Stimulated activated CD8-positive, alpha-beta memory T cell treated with anti-CD3 and anti-CD28 coated beads, Interleukin-7, amount 100 ng/mL, for 24 hours (primary cell): ENCODE measurements around the gene COL4A2.
"Not testable (repeated sequence)": the region's sequence is repeated elsewhere in the genome, so short reads cannot be mapped to it uniquely, and the experiment has no call there.

Experiments used
- DNase-seq: peaks from one replicate; pipeline ENCODE4 v3.0.0-alpha.2; 2020; ENCODE audit warnings: low read depth

Gene COL4A2

DNA sequence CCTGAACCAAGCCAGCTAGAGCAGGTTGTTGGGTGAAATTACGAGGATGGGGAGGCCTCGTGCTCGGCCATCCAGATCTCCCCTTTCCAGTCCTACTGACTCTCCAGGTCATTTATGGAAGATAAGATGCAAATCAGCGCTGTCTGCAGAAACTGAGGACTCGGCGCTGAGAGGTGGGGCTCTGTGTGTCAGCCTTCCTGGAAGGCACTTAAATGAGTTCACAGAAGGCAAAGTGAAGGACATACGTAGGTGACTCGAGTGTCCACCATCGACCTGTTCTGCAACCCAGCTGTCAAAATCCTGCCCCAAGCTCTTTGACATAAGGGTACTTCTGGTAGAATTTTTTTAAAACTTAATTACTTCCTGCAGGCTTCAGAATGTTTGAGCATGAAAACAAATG, 168.0 kb downstream of the COL4A2 start:
- no peak for DNase-seq

DNA sequence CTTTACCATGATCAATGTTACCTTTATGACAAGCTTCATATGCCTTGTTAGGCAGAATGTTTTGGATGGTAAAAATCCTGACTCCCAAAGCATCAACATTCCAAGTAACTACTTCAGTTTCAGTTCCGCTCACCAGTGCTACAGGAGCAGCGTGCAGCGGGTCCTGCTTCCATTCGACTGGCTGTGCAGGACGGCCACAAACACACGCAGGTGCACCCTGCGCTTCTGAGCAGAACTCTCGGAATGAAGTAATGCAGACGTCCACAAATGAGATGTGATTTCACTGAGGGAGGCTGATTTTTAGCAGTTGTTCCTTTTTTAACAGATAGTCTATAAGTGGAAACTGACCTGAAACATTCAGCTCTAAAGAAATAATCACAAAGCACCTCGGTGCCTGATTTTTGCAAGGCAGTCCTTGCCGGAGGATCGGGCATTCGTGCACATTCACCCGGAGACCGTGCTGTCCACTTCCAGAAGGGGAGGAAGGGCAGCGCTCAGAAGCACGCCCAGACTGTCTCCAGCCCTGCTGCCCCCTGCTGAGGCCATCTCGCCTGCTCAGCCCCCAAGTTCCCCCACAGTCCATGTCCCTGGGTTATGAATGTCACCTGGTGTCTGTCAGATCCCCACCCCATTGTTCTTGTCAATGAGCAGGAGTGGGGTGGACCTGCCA, 168.6 kb downstream of the COL4A2 start:
- DNase-seq, result no peak

DNA sequence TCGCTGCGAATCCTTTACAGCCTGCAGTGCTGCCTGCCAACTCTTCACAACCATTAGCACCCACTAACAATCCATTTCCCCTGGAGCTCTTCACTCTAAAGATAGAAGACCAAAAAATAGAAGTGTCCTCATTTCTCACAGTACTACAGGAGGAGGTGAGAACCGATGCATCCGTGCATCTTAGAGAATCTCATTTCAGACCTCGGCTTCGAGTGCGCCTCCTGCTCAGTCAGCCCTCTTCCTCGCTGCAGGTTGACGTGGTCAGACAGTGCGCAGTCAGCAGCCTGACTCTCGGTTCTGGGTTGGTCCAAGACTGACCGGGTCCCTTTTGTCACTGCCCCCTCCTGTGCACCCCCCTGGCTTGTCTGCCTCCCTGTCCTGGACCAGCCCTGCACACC, 169.1 kb downstream of the COL4A2 start:
- DNase-seq, result no peak

DNA sequence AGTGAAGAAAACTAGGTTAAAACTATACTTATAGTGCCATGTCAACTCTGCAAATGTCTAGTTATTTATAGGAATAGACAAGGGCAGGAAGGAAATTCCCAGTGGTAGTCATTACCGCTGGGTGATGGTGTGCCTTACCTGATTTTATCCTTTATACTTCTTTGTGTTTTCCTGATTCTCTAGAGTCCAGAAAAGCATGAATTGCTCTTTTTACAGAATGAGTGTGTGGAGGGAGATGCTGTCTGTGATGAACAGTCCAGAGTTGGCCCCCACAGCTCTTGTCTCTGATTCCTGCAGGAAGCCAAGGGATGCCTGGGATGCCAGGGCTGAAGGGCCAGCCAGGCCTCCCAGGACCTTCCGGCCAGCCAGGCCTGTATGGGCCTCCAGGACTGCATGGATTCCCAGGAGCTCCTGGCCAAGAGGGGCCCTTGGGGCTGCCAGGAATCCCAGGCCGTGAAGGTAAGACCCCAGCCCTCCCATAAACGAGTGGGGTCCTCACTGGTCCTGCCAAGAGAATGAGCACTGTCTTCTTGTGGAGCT, 170.7 kb downstream of the COL4A2 start:
- no peak for DNase-seq

DNA sequence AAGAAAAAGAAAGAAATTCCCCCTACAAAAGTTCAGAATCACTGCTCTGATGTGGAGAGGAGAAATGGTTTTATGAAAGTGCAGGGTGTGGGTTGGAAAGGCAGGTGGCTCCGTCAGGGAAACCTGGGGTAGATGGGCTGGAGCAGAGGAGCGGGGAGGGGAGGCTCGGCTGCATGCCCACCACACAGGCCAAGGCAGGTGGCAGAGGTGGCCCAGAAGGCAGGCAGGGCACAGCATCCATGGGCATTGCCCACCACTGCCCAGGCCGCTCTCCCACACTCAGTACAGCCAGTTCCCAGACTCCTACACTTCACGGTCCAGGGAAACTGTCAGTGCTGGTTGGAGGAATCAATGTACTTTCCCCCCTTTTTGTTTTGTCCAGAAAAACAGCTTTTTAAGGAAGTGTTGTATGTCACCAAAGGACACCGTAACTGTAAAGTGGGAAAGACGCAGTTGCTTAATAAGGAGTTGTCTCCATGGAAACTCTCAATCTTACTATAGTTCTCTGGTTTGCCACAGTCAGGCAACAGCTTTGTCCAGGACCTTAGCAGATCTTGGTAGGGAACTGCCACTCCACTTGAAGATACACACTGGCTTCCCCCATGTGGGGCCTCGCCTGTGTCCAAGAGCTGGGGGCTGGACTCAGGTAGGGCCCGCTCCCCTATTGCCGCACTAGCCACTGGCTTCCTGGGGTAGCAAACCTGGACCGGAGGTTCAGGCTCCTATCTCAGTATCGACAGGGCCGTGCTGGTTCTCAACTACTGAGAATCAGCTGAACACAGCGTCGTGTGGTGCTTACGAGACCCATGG, 171.5 kb downstream of the COL4A2 start:
- no peak for DNase-seq

DNA sequence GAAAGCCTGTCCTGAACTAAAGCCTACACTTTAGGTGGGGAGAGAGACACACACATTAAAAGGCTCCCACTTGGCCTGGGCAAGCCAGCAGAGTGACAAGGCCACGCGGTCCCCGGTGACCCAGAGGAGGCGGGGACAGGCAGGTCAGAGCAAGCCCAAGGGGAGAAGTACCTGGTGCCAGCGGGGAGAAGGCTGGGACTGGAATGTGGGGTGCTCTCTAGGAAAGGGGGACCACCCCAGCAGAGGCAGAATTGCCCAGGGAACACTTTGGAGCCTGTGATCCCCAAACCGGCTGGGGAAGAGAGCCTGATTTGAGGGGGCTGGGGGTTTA, 172.1 kb downstream of the COL4A2 start:
- DNase-seq, result no peak

DNA sequence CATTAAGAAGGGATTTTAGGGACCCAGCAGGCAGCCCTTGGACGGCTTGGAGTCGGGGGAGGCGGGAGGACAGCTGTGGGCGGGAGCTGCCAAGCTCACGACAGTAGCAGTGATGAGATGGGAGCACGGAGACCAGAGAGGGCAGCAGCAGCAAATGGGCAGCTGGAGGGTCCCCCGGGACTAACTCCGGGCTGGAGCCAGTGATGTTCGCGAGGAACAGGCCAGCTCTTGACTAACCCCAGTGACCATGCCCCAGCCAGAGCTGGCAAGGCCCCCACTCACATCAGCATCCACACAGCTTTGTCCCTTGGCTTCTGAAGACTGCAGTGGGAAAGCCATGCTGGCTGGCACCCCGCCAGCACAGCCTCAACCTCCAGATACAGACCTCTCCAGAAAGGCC, 172.6 kb downstream of the COL4A2 start:
- DNase-seq, result no peak

DNA sequence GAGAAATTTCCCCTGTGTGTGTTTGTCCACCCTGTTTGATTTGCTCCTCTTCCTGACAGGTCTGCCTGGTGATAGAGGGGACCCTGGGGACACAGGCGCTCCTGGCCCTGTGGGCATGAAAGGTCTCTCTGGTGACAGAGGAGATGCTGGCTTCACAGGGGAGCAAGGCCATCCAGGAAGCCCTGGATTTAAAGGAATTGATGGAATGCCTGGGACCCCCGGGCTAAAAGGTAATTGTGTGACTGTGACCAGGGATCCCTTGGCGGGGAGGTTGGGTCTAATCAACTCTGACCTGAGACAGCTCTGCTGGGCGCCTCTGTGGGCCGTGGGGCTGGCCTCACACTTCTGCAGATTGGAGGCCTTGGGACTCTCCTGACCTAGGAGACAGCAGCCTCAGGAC, 173.1 kb downstream of the COL4A2 start:
- no peak for DNase-seq

DNA sequence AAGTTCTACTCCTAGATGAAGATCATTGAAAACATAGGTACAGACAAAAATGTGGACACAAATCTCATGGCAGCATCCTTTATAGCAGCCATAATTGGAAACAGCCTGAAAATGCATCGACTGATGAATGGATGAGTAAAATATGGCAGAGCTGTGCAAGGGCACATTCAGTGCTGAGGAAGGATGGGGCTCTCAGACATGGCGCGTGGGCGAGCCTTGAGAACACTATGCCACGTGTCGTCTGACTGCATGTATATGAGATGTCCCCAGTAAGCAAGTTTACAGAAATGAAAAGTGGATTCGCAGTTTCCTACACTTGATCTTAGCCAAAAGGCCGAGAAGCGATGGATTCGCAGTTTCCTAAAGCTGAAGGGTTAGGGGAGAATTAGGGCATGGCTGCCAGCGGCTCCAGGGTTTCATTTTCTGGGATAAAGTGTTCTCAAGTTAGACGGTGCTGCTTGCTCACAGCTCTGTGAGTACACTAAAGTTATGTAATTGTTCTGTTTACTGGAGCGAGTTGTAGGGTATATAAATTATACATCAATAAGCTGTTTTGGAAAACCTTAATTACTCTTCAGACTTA, 176.4 kb downstream of the COL4A2 start:
- no peak for DNase-seq

DNA sequence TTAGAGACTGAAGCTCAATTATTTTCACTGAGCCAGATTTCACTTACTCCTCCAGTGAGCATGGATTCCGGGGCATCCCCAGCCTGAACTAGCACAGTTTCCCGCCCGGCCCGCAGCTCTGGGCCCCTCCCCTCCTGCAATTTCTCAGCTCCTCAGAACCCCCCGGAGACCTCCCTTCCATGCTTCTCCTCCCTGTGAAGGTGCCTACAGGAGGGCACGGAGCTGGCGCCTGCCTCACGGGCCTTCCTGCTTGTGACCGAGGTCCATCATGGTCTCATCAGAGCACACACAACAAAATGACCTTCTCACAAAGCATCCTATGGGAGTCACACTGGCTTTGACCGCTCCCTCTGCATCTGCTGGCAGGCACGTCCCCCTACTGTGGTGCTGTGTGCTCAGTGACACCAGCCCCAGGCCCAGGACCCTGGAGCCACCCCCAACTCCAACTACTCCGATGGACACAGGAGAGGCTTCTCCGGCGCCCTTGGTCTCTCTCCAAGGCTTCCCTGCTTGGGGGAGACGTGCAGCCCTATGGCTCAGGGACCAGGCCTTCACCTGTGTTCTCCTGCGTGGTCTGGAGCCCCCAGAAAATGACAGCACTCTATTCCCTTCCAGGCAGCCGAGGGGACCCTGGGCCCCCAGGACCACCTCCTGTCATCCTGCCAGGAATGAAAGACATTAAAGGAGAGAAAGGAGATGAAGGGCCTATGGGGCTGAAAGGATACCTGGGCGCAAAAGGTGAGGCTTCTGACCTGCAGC, 177.4 kb downstream of the COL4A2 start:
- DNase-seq, result no peak

DNA sequence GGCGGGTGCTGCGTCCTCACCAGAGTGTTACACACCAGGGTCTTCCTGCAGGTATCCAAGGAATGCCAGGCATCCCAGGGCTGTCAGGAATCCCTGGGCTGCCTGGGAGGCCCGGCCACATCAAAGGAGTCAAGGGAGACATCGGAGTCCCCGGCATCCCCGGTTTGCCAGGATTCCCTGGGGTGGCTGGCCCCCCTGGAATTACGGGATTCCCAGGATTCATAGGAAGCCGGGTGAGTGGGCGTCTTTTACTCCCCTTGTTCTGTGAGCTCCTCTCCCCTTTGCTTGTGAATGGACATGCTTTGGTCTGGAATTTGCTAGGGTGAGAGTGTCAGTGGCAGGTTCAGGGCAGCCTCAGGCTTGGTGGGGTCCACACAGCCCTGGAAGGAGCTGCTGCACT, 178.5 kb downstream of the COL4A2 start:
- no peak for DNase-seq

DNA sequence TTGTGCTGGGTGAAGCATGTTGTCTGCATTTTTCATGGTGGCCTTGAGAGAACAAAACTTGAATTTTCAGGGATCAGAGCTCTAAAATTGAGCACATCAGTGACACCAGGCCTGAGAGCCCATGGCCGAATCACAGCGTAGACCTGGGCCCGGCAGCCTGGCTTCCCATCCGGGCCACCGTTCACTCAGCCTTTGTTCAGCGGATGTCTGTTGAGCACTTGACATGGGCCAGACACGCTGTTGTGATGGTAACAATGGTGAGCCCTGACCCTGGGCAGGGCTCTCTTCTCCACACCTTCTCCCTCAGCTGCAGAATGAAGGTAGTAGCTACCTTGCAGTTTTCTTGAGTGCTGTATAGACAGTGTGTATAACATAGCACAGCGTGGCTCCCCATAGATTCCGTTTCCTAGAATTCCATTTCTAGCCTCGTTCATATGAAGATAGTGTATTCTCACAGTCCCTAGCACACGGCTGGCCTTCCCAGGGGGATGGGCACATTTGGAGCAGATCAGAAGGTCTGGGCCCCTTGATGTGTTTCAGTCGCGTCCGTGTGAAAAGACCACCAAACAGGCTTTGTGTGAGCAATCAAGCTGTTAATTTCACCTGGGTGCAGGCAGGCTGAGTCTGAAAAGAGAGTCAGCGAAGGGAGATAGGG, 179.1 kb downstream of the COL4A2 start:
- no peak for DNase-seq

DNA sequence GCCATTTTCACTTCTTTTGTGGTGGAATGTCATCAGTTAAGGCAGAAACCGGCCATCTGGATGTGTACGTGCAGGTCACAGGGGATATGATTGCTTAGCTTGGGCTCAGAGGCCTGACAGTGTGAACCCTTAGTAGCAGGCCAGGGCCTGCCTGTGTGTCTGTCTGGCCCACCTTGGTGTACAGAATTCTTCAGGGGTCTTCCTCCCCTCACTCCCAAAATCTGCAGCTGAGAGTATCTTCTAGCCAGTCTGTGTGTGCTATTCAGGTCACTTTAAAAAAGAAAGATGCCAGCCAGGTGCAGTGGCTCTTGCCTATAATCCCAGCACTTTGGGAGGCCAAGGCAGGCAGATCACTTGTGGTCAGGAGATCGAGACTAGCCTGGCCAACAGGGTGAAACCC, 179.8 kb downstream of the COL4A2 start:
- not testable (repeated sequence) for DNase-seq

DNA sequence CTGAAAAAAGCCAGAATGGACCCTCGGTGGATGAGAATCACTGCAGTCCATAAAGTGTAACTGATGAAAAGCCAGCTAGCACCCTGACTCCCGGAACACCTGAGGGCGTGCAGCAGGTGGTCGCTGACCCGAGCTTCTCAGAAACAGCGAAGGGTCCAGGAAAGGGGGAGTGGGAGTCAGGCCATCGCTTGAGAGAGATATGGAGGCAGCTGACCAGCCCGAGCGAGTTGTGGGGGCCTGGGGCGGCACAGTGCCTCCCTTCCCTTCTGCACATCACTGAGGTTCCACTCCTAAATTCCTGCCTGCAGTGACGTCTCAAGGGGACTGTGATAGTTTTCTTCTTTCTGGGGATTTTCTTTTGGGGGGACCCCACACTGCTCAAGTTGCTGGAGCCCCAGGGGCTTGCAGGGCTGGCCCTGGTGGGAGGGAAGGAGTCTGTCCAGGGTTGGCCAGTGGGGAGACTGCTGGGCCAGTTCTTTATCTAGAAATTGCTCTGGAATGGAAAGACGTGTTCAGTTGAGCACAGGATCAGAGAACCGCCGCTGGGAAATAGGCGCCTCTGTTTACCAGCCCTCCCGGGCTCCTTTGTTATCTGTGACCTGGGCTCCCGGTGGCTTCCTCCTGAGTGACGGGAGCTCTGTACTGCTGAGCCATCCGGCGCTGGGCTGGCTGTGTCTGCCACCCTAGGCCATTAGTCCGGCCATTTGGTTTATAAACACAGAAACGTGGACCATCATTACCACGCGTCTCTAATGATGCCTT, 183.1 kb downstream of the COL4A2 start:
- DNase-seq, result no peak

DNA sequence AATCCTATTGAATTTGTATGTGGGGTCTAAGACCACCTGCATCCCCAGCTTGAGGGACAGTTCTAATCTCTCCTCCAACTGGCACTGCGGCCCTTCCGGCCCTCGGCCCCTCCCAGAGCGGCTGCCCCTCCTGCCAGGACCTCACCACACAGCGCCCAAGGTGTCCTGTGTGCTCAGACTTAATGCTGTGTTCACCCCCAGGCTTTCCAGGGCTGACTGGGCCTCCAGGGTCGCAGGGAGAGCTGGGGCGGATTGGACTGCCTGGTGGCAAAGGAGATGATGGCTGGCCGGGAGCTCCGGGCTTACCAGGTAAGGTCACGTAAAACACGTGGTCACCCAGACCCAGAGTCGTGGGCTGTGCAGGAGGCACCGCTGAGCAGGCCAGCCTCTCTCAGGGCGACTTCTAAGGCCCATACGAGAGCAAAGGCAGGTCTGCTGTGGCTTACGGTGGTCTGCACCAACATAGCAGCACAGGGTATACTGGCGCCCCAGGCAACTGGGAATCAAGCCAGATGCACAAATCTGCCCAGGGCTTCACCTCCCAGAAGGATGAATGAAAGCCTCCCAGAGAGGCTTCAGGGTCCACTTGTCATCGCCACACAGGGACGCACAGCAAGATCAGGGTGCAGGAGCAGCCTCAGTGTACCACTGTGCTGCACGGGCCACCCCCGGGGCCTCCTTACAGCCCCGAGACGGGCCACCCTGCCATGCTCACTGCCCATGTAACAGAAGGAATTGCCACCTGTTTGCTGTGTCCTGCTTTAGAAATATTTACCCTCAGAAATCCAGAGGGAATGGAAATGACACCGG, 185.0 kb downstream of the COL4A2 start:
- DNase-seq, result no peak

DNA sequence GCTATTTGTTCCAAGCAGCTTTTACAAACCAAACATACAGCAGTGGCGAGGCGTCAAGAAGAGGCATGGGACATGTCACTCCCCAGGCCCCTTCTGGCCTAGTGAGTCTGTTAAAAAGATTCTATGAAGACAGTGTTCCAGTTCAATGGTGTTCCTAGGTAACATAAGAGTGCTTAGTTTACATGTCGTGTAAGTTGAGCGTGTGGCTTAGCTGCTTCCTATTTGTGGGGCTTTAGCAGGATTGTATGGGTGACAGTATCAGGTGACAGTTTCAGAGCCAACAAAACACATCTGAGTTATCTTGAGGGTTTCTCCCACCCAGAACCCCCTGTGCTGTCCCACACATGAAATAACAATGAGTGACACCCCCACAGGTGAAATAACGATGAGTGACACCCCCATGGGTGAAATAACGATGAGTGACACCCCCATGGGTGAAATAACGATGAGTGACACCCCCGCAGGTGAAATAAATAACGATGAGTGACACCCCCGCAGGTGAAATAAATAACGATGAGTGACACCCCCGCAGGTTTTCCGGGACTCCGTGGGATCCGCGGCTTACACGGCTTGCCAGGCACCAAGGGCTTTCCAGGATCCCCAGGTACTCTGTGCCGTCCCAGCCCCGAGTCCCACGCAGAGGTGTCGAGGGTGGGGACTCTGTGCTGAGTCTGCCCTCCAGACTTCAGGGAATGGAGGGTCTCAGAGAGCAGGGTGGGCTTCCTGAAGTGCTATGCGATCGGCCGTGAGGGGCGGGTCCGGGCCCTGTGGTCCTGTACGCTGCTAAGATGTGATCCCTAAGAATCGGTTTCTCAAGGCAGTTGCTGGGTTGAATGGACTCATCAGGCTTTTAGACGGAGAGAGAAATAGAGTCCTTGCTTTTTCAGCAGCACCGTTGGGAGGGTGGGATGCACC, 185.9 kb downstream of the COL4A2 start:
- no peak for DNase-seq

DNA sequence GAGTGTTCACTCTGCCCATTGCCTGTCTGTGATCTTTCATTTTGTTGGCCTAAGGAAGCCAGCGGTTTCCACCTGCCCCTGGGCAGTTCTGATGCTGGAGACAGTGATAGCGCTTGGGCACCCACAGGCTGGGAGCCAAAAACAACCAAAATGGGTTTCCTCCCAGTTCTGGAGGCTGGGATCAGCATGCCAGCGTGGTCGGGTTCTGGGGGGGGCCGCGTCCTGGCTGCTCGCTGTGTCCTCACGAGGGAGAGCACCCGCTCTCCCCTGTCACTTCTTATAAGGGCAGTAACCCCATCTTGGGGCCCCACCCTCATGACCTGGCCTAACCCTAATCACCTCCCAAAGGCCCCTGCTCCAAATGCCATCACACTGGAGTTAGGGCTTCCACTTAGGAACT, 186.5 kb downstream of the COL4A2 start:
- no peak for DNase-seq

DNA sequence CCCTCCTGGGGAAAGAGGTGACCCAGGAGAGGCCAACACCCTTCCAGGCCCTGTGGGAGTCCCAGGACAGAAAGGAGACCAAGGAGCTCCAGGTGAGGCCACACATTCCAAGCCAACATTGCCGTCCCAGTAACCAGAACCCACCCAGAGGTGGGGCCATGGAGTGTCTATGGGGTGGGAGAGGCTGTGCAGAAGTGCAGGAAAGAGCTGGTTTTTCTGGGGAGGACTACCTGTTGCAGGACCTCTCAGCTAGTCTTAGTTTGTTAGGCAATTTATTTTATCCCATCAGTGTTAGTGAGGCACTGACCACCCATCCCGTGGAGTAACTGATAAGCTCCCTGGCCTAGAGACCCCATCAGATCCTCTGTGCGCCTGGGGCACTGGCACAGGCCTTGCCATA, 188.3 kb downstream of the COL4A2 start:
- DNase-seq, result no peak

DNA sequence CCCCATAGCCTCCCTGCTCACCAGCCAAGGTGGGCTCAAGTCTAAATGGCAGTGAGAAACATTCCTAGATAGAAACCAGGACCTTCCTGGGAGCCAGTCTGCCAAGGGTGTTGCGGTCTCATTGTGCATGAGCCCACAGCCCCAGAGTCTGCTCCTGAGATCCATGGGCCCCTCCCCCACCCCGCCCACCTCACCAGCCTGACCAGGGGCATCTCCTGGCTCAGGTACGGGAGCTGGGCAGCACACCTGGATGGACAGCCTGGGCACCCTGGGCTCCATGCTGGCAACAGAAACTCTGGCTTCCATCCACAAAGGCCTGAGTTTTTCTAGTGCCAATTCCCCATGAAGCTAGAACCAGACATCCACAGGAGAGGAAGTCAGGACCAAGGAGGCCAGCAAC, 188.8 kb downstream of the COL4A2 start:
- no peak for DNase-seq
